Karpas-422 (cell line): ENCODE results near the gene MAGI1. TPM values are rescaled to one million over a fixed set of nuclear protein-coding genes. Genes with fewer than 3 reads are reported as not detected.

ENCODE experiments used
- DNase-seq: peaks from one replicate; pipeline ENCODE4 v3.0.0-alpha.2; 2015
- H2AFZ ChIP-seq: fragments of 200-600 bp; sonication (generic); 2 replicates; pipeline ENCODE4 v1.6.1; 2014; ENCODE audit warnings: antibody characterized with exemption, low read length, mixed read lengths
- H3K27ac ChIP-seq: fragments of 200-600 bp; sonication (generic); 2 replicates; pipeline ENCODE4 v1.5.1; 2014; ENCODE audit warnings: mild to moderate bottlenecking, low read length, moderate library complexity
- H3K27me3 ChIP-seq: fragments of 200-600 bp; sonication (generic); 2 replicates; pipeline ENCODE4 v1.6.1; 2014; ENCODE audit warnings: low read length, mixed read lengths
- H3K36me3 ChIP-seq: fragments of 200-600 bp; sonication (generic); 2 replicates; pipeline ENCODE4 v1.6.1; 2014; ENCODE audit warnings: low read length, mixed read lengths; ENCODE audit not compliant: insufficient read depth
- H3K4me1 ChIP-seq: fragments of 200-600 bp; sonication (generic); 2 replicates; pipeline ENCODE4 v1.6.1; 2014; ENCODE audit warnings: mild to moderate bottlenecking, low read length, mixed read lengths
- H3K4me2 ChIP-seq: fragments of 200-600 bp; sonication (generic); 2 replicates; pipeline ENCODE4 v1.6.1; 2014; ENCODE audit warnings: low read length, low read depth, mild to moderate bottlenecking; ENCODE audit not compliant: poor library complexity, severe bottlenecking
- H3K4me3 ChIP-seq: fragments of 200-600 bp; sonication (generic); 2 replicates; pipeline ENCODE4 v1.5.1; 2014; ENCODE audit warnings: mild to moderate bottlenecking, antibody characterized with exemption, low read length, mixed read lengths
- H3K79me2 ChIP-seq: fragments of 200-600 bp; sonication (generic); 2 replicates; pipeline ENCODE4 v1.6.1; 2014; ENCODE audit warnings: mild to moderate bottlenecking, low read length, mixed read lengths
- H3K9ac ChIP-seq: fragments of 200-600 bp; sonication (generic); 2 replicates; pipeline ENCODE4 v1.6.0; 2014; ENCODE audit warnings: low read length
- H3K9me2 ChIP-seq: fragments of 200-600 bp; sonication (generic), shearing (Covaris generic); replicated peaks from 2 replicates; pipeline ENCODE4 v1.6.0; 2014; ENCODE audit warnings: mild to moderate bottlenecking, low read length, moderate library complexity; ENCODE audit not compliant: insufficient read depth
- H3K9me3 ChIP-seq: fragments of 300-700, 200-600 bp; sonication (generic); 2 replicates; pipeline ENCODE4 v1.6.1; 2014; ENCODE audit warnings: low read length, mixed read lengths
- H4K20me1 ChIP-seq: fragments of 200-600 bp; sonication (generic); 2 replicates; pipeline ENCODE4 v1.6.1; 2014; ENCODE audit warnings: mild to moderate bottlenecking, antibody characterized with exemption, low read length, low read depth; ENCODE audit not compliant: insufficient read depth
- total RNA-seq: library from RNA; depleted of rRNA; stranded (reverse); fragments of >200 nt; shearing (Covaris generic); gene quantifications from 2 replicates; pipeline ENCODE4 v1.2.3, GENCODE V29; 2014; ENCODE audit warnings: low replicate concordance

The MAGI1 gene
- total RNA-seq, 1 experiment from 2014 or later, result 0.71 TPM

DNA sequence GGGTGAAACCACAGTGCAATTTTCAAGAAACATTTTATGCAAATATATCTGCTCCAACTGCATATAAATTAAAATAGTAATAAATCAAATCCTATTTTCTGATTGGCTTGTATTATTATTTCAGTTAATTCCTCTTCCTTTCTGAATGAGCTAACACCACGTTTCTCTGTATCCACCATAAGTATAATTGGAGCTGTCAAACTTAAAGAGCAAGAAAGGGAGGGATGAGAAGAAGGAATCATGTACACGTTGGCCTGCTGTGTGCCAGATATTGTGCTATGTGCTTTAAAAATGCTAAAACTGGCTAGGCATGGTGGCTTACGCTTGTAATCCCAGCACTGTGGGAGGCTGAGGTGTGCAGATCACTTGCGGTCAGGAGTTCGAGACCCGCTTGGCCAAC lies 180.0 kb downstream of the MAGI1 start:
- no peaks in the 10 kb centered on the region for H3K4me1 ChIP-seq
- no peaks in the 10 kb centered on the region for H3K27me3 ChIP-seq
- H3K79me2 ChIP-seq, result no peaks in the 10 kb centered on the region
- no peaks in the 10 kb centered on the region for H3K36me3 ChIP-seq
- no peak overlapping the region for H3K4me2 ChIP-seq
- H4K20me1 ChIP-seq, result no peaks in the 10 kb centered on the region
- no peak overlapping the region for H3K9ac ChIP-seq
- no peak overlapping the region for H3K4me3 ChIP-seq
- H3K9me3 ChIP-seq, result no peaks in the 10 kb centered on the region
- H3K9me2 ChIP-seq, result no peaks in the 10 kb centered on the region
- no peak overlapping the region for H2AFZ ChIP-seq
- no peak for DNase-seq
- no peak overlapping the region for H3K27ac ChIP-seq

DNA sequence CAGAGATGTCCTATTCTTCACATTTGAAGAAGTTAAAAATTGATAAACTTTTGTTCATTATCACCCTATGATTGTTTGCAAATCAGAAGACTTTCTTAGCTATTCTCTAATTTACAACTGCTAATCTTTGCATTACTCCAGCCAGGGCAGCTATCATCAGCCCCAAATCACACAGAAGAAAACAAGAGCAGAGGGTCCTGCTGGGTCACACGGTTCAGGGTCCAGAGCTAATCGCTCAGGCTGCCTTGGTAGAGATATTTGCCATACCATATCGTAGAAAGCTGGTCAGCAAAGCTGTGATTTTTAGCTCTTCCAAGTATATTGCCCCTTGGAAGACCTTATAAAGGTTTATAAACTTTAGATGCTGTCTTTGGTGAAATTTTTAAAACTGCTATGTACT lies 181.4 kb downstream of the MAGI1 start:
- H3K27me3 ChIP-seq, result no peaks in the 10 kb centered on the region
- H3K4me3 ChIP-seq, result no peak overlapping the region
- no peak overlapping the region for H3K27ac ChIP-seq
- no peaks in the 10 kb centered on the region for H3K9me3 ChIP-seq
- DNase-seq, result no peak
- no peaks in the 10 kb centered on the region for H3K9me2 ChIP-seq
- no peaks in the 10 kb centered on the region for H4K20me1 ChIP-seq
- no peaks in the 10 kb centered on the region for H3K79me2 ChIP-seq
- H3K9ac ChIP-seq, result no peak overlapping the region
- H3K4me2 ChIP-seq, result no peak overlapping the region
- no peaks in the 10 kb centered on the region for H3K36me3 ChIP-seq
- no peak overlapping the region for H2AFZ ChIP-seq
- H3K4me1 ChIP-seq, result no peaks in the 10 kb centered on the region

DNA sequence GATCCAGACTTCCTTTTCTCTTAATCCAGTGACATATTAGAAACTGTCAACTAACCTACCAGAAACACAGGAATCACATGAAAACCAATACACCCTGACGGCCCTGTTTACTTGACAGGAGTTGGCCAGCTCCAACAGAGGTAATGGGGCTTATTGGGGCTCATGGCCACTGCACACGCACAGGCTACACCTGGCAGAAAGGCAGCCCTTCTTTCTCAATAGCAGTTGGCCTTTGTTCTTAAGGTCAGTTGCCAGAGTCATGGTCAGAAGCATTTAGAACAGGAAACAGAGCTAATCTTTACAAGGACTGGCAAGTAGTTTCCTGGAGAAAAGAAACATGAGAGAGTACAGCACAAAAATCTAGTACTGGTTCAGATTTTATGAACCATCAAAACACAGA lies 181.8 kb downstream of the MAGI1 start:
- H3K9me3 ChIP-seq, result no peaks in the 10 kb centered on the region
- H3K27me3 ChIP-seq, result no peaks in the 10 kb centered on the region
- H3K4me2 ChIP-seq, result no peak overlapping the region
- H3K4me3 ChIP-seq, result no peak overlapping the region
- no peaks in the 10 kb centered on the region for H3K36me3 ChIP-seq
- H3K4me1 ChIP-seq, result no peaks in the 10 kb centered on the region
- no peaks in the 10 kb centered on the region for H3K79me2 ChIP-seq
- H3K27ac ChIP-seq, result no peak overlapping the region
- no peak for DNase-seq
- H4K20me1 ChIP-seq, result no peaks in the 10 kb centered on the region
- H2AFZ ChIP-seq, result no peak overlapping the region
- no peak overlapping the region for H3K9ac ChIP-seq
- H3K9me2 ChIP-seq, result no peaks in the 10 kb centered on the region

DNA sequence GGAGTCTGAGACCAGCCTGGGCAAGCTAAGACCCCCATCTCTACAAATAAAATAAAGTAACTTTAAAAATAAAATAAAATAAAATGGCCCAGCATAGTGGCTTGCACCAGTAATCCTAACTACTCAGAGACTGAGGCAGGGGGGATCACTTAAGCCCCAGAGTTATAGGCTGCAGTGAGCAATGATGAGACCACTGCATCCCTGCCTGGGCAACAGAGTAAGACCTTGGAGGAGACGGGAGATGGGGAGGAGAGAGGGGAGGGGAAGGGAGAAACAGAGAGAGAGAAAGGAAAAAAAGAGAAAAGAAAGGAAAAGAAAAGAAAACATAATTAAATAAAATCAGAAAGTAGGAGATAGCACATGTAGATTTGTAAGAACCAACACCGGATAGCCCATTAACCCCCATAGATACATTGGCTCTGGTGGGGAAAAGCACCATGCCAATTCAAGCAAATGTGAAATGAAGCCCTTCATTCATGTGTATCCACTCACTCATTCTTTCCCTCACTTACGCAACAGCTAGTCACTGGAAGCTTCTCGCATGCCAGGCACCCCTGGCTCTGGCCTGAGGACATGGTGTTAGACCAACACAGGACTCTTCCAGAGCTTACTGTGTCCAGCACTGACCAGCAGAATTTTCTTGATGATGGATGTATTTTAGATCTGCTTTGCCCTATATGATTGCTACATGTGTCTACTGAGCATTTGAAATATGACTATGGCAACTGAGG lies 183.2 kb downstream of the MAGI1 start:
- Histone ChIP-seq H3K4me3 (no peak overlapping the region), H3K9ac (no peak overlapping the region), H3K27ac (no peak overlapping the region), H3K9me2 (no peaks in the 10 kb centered on the region), H2AFZ (no peak overlapping the region), H3K9me3 (no peaks in the 10 kb centered on the region), H3K79me2 (no peaks in the 10 kb centered on the region), H3K27me3 (no peaks in the 10 kb centered on the region), H4K20me1 (no peaks in the 10 kb centered on the region), H3K4me2 (no peak overlapping the region), H3K4me1 (no peaks in the 10 kb centered on the region), H3K36me3 (no peaks in the 10 kb centered on the region)
- no peak for DNase-seq

DNA sequence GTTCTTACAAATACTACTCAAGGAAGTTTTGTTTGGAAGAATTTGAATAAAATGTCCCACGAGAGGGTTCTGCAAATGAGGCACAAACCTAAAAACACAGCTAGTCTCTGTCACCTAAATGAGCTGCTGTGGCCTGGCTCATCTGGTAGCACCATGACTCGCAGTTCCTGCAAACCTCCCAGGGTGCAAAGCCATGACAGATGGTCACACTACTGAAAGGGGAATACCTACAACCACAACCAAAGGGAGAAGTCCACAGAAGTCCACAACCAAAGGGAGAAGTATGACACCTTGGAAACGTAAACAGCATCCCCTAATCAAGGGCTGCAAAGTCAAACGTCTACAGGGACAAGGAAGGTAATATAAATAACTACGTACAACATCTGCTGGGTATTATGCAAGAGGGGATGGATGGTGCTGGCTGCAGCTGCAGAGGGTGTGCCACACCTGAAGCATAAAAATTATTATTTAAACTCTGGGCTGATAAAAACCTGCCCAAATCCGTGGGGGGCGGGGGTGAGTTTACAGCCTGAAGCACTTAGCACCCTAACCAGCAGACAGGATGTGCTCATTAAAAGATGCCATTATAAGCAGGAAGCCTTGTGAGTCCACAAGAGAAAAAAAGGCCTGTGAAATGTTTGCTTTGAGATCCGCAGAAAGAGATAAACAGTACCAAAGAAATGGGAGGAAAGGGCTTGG lies 184.0 kb downstream of the MAGI1 start:
- H3K79me2 ChIP-seq, result no peaks in the 10 kb centered on the region
- H3K27me3 ChIP-seq, result no peaks in the 10 kb centered on the region
- no peaks in the 10 kb centered on the region for H3K9me3 ChIP-seq
- no peaks in the 10 kb centered on the region for H3K4me1 ChIP-seq
- no peak overlapping the region for H3K27ac ChIP-seq
- no peaks in the 10 kb centered on the region for H4K20me1 ChIP-seq
- no peak overlapping the region for H3K4me2 ChIP-seq
- no peak overlapping the region for H3K9ac ChIP-seq
- no peak overlapping the region for H2AFZ ChIP-seq
- no peaks in the 10 kb centered on the region for H3K36me3 ChIP-seq
- DNase-seq, result no peak
- no peak overlapping the region for H3K4me3 ChIP-seq
- no peaks in the 10 kb centered on the region for H3K9me2 ChIP-seq

DNA sequence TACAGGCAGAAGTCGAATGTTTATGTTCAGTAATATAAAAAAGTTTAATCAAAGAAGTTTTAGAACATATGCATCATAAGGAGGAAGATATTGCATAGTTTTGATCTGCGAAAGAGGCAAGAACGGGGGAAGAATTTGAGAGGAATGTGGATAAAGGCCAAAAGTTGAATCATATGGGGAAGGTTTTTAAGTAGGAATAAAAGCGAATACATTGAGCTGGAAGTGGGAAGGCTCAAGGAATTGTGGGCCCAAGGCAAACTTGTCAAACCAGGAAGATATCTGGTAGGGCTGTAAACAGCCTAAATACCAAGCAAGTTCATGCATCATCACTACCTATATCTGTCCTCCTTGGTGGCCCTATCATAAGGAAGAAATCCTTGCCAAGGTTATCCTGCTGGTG lies 186.9 kb downstream of the MAGI1 start:
- no peak overlapping the region for H3K4me2 ChIP-seq
- no peaks in the 10 kb centered on the region for H3K4me1 ChIP-seq
- H3K27me3 ChIP-seq, result no peaks in the 10 kb centered on the region
- H3K9me2 ChIP-seq, result no peaks in the 10 kb centered on the region
- no peak overlapping the region for H3K9ac ChIP-seq
- DNase-seq, result no peak
- no peaks in the 10 kb centered on the region for H3K79me2 ChIP-seq
- H3K4me3 ChIP-seq, result no peak overlapping the region
- no peaks in the 10 kb centered on the region for H4K20me1 ChIP-seq
- H2AFZ ChIP-seq, result no peak overlapping the region
- H3K36me3 ChIP-seq, result no peaks in the 10 kb centered on the region
- H3K9me3 ChIP-seq, result no peaks in the 10 kb centered on the region
- H3K27ac ChIP-seq, result no peak overlapping the region

DNA sequence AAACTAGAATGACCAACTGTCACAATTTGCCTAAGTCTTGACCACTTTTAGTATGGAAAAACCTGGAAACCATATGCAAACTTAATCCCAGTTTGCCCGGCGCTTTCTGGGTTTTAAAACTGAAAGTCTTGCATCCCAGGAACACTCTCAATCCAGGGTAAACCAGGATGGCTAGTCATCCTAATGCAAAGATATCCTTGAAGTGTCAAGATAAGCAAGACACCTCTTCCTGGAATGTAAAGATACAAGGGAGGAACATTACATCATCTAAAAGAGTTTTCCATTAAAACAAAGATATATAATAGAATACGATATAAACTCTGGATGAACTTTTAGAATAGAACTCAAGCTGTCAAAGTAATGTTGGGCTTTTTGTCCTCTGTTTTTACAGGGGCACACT lies 188.5 kb downstream of the MAGI1 start:
- H3K36me3 ChIP-seq, result no peaks in the 10 kb centered on the region
- no peak overlapping the region for H3K27ac ChIP-seq
- no peaks in the 10 kb centered on the region for H3K4me1 ChIP-seq
- no peak for DNase-seq
- no peak overlapping the region for H3K4me3 ChIP-seq
- no peak overlapping the region for H2AFZ ChIP-seq
- H3K4me2 ChIP-seq, result no peak overlapping the region
- H3K9me2 ChIP-seq, result no peaks in the 10 kb centered on the region
- no peaks in the 10 kb centered on the region for H4K20me1 ChIP-seq
- H3K27me3 ChIP-seq, result no peaks in the 10 kb centered on the region
- H3K9ac ChIP-seq, result no peak overlapping the region
- H3K9me3 ChIP-seq, result no peaks in the 10 kb centered on the region
- no peaks in the 10 kb centered on the region for H3K79me2 ChIP-seq

DNA sequence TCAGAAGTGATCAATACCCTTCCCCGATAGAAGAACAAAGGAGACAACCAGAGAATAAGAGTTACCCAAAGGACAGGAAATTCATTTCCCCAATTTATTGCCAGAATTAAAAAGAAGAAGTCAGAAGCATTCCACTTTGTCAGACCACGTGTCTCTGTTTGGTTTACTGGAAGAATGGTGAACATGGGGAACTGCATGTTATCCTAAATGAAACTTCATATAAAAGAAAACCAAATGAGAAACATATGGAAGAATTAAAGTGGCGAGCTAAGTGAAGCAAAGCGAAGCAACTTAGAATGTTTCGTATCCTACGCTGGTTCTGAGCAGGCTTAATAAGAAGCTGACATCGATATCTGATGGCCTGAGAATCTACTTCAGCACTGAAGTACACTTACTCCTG lies 190.7 kb downstream of the MAGI1 start:
- no peaks in the 10 kb centered on the region for H3K79me2 ChIP-seq
- no peak overlapping the region for H3K4me2 ChIP-seq
- no peaks in the 10 kb centered on the region for H3K4me1 ChIP-seq
- DNase-seq, result no peak
- no peaks in the 10 kb centered on the region for H3K9me2 ChIP-seq
- H3K9ac ChIP-seq, result no peak overlapping the region
- H3K9me3 ChIP-seq, result no peaks in the 10 kb centered on the region
- H3K27me3 ChIP-seq, result no peaks in the 10 kb centered on the region
- H2AFZ ChIP-seq, result no peak overlapping the region
- no peaks in the 10 kb centered on the region for H4K20me1 ChIP-seq
- no peak overlapping the region for H3K4me3 ChIP-seq
- no peak overlapping the region for H3K27ac ChIP-seq
- no peaks in the 10 kb centered on the region for H3K36me3 ChIP-seq
